ENCODE results near the gene CHDH.

GRCh38 chr3:53803124-53803815 is 42.9 kb downstream of the CHDH start:
- TF ChIP-seq CTCF (IDR thresholded peaks at IDR 0.05; ENCODE audit: low read depth, low read length, poor library complexity, severe bottlenecking) (no peak), EZH2phosphoT487 (IDR thresholded peaks at IDR 0.05; ENCODE audit: borderline replicate concordance, low read length) (no peak)
